HG02870 (cell line): ENCODE results near the gene COL11A2.

ENCODE experiments used
- ATAC-seq: cut with Tn5 transposase; IDR thresholded peaks from one replicate; pipeline ENCODE4 v1.9.1; 2021; ENCODE audit warnings: mild to moderate bottlenecking, moderate library complexity; ENCODE audit not compliant: unreplicated experiment

COL11A2 gene

GRCh38 chr6:33120001-33120400 lies 72.3 kb downstream of the COL11A2 start:
- no peak for ATAC-seq

- ATAC-seq = no peak
Observed at GRCh38 chr6:33118525-33119123, 73.6 kb downstream of the COL11A2 start.

GRCh38 chr6:33117811-33118277 lies 74.4 kb downstream of the COL11A2 start:
- no peak for ATAC-seq

- ATAC-seq = no peak
Observed at GRCh38 chr6:33116841-33117711, 75.2 kb downstream of the COL11A2 start.

- ATAC-seq = no peak
Observed at GRCh38 chr6:33116417-33116816, 75.8 kb downstream of the COL11A2 start.

GRCh38 chr6:33114406-33114805 lies 77.9 kb downstream of the COL11A2 start:
- no peak for ATAC-seq

- ATAC-seq = no peak
Observed at GRCh38 chr6:33113755-33114154, 78.5 kb downstream of the COL11A2 start.
